22Rv1 (cell line): Measurements from ENCODE around the gene IRF4.
"Not testable (repeated sequence)": the region's sequence is repeated elsewhere in the genome, so short reads cannot be mapped to it uniquely, and the experiment has no call there.

Experiments used
- H3K27ac ChIP-seq: fragments of 450-650 bp; 2 replicates; pipeline ENCODE4 v1.5.1; 2017
- CTCF ChIP-seq: fragments of 450-650 bp; IDR thresholded peaks from 2 replicates; pipeline ENCODE4 v1.5.1; 2017; ENCODE audit warnings: mild to moderate bottlenecking
- ZFX ChIP-seq: fragments of 450-650 bp; IDR thresholded peaks from 2 replicates; pipeline ENCODE4 v1.6.1; 2017; ENCODE audit warnings: antibody characterized with exemption, borderline replicate concordance

The IRF4 gene

GRCh38 chr6:374956-375355 is 16.6 kb upstream of the IRF4 start:
- no peak for TF ChIP-seq CTCF
- no peak for TF ChIP-seq ZFX

DNA sequence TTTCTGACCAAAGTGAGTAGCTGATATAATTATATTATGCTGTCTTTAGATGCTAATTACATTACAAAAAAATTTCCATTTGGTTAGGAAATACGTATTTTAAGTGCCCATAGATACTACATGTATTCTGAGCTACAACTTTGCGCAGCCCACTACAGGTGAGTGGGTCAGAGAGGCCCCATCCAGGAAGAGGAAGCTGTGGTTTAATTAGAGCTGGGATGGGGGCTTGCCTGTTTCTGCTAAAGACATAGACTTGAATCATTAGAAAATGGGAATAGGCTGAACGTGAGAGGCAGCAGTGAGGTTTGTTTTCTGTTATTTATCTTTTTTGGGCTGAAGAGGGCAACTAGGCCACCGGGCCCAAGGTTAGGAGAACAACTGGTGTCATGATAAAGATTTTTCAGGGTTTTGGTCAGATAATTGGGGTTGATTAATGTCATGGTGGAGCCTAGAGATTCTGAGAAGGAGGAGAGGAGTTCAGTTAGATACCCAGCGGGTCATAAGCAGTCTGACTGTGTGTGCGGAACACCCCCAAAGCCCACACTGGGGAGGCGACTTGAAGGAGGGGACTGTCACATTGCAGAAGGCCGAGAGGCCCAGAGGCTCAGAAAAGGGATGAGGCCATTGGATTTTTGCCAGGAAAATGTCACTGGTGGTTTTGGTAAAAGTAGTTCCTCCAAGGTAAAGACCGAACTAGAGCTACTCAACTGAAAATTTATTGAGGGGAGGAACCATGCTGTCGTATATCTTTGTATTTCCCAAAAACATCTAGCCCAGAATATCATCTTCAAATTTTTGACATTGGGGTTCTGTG is 14.5 kb upstream of the IRF4 start:
- no peak for TF ChIP-seq ZFX
- TF ChIP-seq CTCF: no peak
- H3K27ac ChIP-seq: no peak overlapping the region

More at GRCh38 chr6:374956-375355, 16.6 kb upstream of the IRF4 start:
- no peak overlapping the region for H3K27ac ChIP-seq

DNA sequence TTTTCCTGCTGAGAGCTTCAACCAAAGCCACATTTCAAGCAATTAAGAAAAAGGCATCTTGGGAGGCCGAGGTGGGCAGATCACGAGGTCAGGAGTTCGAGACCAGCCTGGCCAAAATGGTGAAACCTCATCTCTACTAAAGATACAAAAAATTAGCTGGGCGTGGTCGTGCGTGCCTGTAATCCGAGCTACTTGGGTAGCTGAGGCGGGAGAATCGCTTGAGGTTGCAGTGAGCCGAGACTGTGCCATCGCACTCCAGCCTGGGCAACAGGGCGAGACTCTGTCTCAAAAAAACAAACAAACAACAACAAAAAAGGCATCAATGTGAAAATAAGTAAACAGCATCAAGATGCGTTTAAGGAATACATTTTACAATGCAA is 13.9 kb upstream of the IRF4 start:
- not testable (repeated sequence) for H3K27ac ChIP-seq

GRCh38 chr6:378090-378957 is 13.2 kb upstream of the IRF4 start:
- H3K27ac ChIP-seq: no peak overlapping the region
- no peak for TF ChIP-seq CTCF
- TF ChIP-seq ZFX: no peak

- H3K27ac ChIP-seq: no peak overlapping the region
Observed at GRCh38 chr6:378958-379409, 12.6 kb upstream of the IRF4 start.

DNA sequence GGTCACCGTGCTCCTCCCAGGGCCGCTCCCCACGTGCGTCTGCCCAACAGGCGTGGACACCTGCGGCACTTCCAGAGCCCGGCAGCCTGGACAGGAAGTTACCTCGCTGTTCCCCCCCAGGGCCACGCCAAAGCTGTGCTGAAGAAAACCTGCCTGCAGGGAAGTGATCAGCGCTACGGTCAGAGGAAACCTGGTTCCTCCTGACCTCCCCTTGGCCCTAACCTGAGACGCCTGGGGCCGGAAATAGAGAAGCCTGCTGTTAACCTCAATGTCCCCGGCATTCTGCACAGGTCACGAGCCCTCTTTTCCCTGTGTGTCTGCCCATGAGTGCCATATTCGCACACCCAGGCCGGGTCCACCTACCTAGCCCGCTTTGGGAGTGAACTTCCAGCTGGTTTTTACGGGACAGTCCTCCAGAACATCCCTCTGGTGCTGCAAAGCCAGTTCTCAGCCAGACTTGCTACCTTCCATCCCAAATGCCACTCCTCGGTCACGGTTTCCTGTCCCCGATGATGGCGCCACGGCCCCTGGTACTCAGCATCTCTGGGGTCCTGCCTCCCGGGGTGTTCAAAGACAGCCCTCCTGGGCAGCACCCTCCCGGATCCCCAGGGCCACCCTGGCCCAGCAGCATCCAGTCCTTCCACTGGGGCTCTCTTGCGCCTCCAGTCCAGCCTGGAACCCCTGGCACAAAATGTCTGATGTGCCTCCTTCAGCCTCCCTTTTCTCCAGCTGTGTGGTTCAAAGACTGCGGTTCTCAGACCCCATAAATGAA is 12.0 kb upstream of the IRF4 start:
- TF ChIP-seq ZFX (no peak), CTCF (no peak)
- H3K27ac ChIP-seq: no peak overlapping the region

More at GRCh38 chr6:378958-379409, 12.6 kb upstream of the IRF4 start:
- TF ChIP-seq CTCF (no peak), ZFX (no peak)

DNA sequence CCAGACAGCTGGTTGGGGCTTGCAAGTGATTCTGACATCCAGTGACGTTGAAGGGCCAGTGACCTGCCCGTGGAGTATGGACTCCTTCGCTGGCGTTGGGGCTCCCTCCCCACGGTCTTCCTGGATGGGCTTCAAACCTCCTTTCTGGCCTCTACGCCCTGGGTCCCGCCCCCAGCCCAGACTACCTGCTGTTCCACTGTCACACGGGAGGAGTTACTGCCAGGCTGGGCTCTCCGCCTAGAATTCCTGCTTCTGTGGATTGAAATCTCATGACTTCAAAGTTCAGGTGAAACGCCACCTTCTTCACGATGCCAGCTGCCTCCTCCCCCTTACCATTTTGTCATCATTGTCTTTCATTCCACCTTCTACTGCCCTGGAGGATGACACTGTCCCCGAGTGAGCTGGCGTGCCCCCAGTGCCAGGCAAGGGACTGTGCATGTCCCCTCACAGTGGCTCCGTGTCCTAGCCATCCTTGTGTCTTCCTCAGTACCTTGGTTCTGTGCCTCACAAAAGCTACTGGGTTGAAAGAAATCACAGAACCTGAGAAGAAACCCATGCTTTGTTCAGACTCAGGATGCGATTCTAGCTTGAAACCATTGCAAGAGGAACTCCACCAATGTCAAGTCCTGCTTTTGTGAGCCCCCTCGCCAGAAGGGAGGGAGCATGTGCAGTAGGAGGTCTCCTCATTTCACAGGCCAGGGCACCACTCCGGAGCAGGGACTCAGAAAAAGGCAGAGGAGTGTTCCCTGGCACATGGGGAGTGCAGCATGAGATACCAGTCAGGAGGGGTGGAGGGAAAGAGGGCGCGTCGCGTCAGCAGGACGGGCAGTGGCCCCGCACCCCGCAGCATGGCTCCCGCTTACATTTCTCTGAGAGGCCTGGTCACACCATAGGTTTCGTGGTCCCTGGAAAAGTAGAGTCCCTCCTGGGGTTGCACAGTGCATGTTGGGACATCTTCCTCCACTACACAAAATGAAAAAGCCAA is 11.0 kb upstream of the IRF4 start:
- TF ChIP-seq ZFX: no peak
- no peak for TF ChIP-seq CTCF
- no peak overlapping the region for H3K27ac ChIP-seq
